ENCODE results near the gene RAP1GAP2. TPM values are rescaled to one million over a fixed set of nuclear protein-coding genes. Genes with fewer than 3 reads are reported as not detected.

The RAP1GAP2 gene
- polyA plus RNA-seq, 3 donors: 1.5 to 48.4 (median 6.1) TPM

- 53% methylated on average over 2 of the region's 7 CpGs for WGBS (ENCODE audit: insufficient coverage)
- H3K4me1 Mint-ChIP-seq: peaks cover 60% of the 10 kb centered on the region
Measured at GRCh38 chr17:2822358-2822757, 26.1 kb downstream of the RAP1GAP2 start.

GRCh38 chr17:2825253-2825970 lies 29.2 kb downstream of the RAP1GAP2 start:
- H3K4me3 ChIP-seq (replicated peaks in 1 of 3; ENCODE audit: low read depth in 2 of 3, low read length in 3 of 3): peak overlapping the region in 1 of 3 experiments; percentile 1
- H3K27me3 Mint-ChIP-seq (ENCODE audit: low read depth in 3 of 3): peaks cover 0 to 2% (median 1%) of the 10 kb centered on the region in 3 donors
- peaks cover 15 to 28% of the 10 kb centered on the region in 2 donors for H3K36me3 ChIP-seq (replicated peaks in 1 of 2; ENCODE audit: control insufficient read depth in 1 of 2, insufficient read depth in 2 of 2, low read length in 2 of 2)
- H3K79me2 ChIP-seq (ENCODE audit: insufficient read depth, low read length): peaks cover 81% of the 10 kb centered on the region
- H3K4me1 Mint-ChIP-seq: peaks cover 52% of the 10 kb centered on the region
- H3K9me3 Mint-ChIP-seq: peaks cover 0 to 2% (median 0%) of the 10 kb centered on the region in 7 donors
- H4K20me1 ChIP-seq (ENCODE audit: insufficient read depth, low read length): peaks cover 93% of the 10 kb centered on the region
- intact Hi-C loops (cut with micrococcal nuclease): loop anchor here (5.0 kb wide), 3 partner anchors 38 to 187 kb away; no protein-coding TSS in a partner anchor
- peak overlapping the region in 1 of 2 donors; percentile 9 for H3K27ac ChIP-seq (ENCODE audit: low read depth in 1 of 2, low read length in 2 of 2)
- peaks cover 22 to 36% of the 10 kb centered on the region in 2 donors for H3K4me1 ChIP-seq (ENCODE audit: control insufficient read depth in 1 of 2, insufficient read depth in 2 of 2, low read length in 2 of 2)
- no peak for DNase-seq
- no peak for TF ChIP-seq CTCF (IDR thresholded peaks at IDR 0.05)
- H3K4me2 ChIP-seq (replicated peaks; ENCODE audit: extremely low read depth, low read length, poor library complexity, severe bottlenecking): no peak overlapping the region
- H3K36me3 Mint-ChIP-seq: peaks cover 29 to 50% of the 10 kb centered on the region in 2 donors
- no peak overlapping the region for H2AFZ ChIP-seq (ENCODE audit: insufficient read depth, low read depth, low read length, poor library complexity, severe bottlenecking)
- no peaks in the 10 kb centered on the region for H3K27me3 ChIP-seq (ENCODE audit: control insufficient read depth in 2 of 2, insufficient read depth in 2 of 2, low read length in 2 of 2)
- H3K9ac ChIP-seq (ENCODE audit: insufficient read depth, low read length, poor library complexity, severe bottlenecking): no peak overlapping the region
- peak overlapping the region in 1 of 2 donors; percentile 3 for H3K4me3 Mint-ChIP-seq
- WGBS (ENCODE audit: insufficient coverage): 46% methylated on average over 11 of the region's 15 CpGs
- no peaks in the 10 kb centered on the region for H3K9me3 ChIP-seq (replicated peaks in 1 of 2; ENCODE audit: control insufficient read depth in 1 of 2, insufficient read depth in 1 of 2, low read length in 2 of 2)
- H3K27ac Mint-ChIP-seq: peak overlapping the region in 6 of 7 donors; percentile 22 to 73 (median 66)

More at GRCh38 chr17:2822358-2822757, 26.1 kb downstream of the RAP1GAP2 start:
- no peak overlapping the region for H3K4me2 ChIP-seq (replicated peaks; ENCODE audit: extremely low read depth, low read length, poor library complexity, severe bottlenecking)
- H3K36me3 ChIP-seq (replicated peaks in 1 of 2; ENCODE audit: control insufficient read depth in 1 of 2, insufficient read depth in 2 of 2, low read length in 2 of 2): peaks cover 15 to 17% of the 10 kb centered on the region in 2 donors
- no peak overlapping the region for H2AFZ ChIP-seq (ENCODE audit: insufficient read depth, low read depth, low read length, poor library complexity, severe bottlenecking)
- H3K79me2 ChIP-seq (ENCODE audit: insufficient read depth, low read length): peaks cover 76% of the 10 kb centered on the region
- no peak for TF ChIP-seq CTCF (IDR thresholded peaks at IDR 0.05)
- Mint-ChIP-seq H3K27me3 (ENCODE audit: low read depth in 3 of 3) (peaks cover 0 to 2% (median 1%) of the 10 kb centered on the region in 3 donors), H3K36me3 (peaks cover 27 to 53% of the 10 kb centered on the region in 2 donors), H3K4me3 (no peak overlapping the region), H3K27ac (peak overlapping the region in 1 of 7 donors; percentile 26), H3K9me3 (peaks cover 0 to 1% (median 0%) of the 10 kb centered on the region in 7 donors)
- no peaks in the 10 kb centered on the region for H3K27me3 ChIP-seq (ENCODE audit: control insufficient read depth in 2 of 2, insufficient read depth in 2 of 2, low read length in 2 of 2)
- H4K20me1 ChIP-seq (ENCODE audit: insufficient read depth, low read length): peaks cover 89% of the 10 kb centered on the region
- no peak for DNase-seq
- H3K4me3 ChIP-seq (replicated peaks in 1 of 3; ENCODE audit: low read depth in 2 of 3, low read length in 3 of 3): no peak overlapping the region
- intact Hi-C loops (cut with micrococcal nuclease): no loop called here
- no peak overlapping the region for H3K27ac ChIP-seq (ENCODE audit: low read depth in 1 of 2, low read length in 2 of 2)
- peaks cover 20 to 37% of the 10 kb centered on the region in 2 donors for H3K4me1 ChIP-seq (ENCODE audit: control insufficient read depth in 1 of 2, insufficient read depth in 2 of 2, low read length in 2 of 2)
- H3K9me3 ChIP-seq (replicated peaks in 1 of 2; ENCODE audit: control insufficient read depth in 1 of 2, insufficient read depth in 1 of 2, low read length in 2 of 2): no peaks in the 10 kb centered on the region
- H3K9ac ChIP-seq (ENCODE audit: insufficient read depth, low read length, poor library complexity, severe bottlenecking): no peak overlapping the region

Measured in CD14-positive monocyte (primary cell).